Tibial artery (tissue), 4 donors: ENCODE data around the gene GARRE1.
"Not testable (repeated sequence)": the region's sequence is repeated elsewhere in the genome, so short reads cannot be mapped to it uniquely, and the experiment has no call there.

Experiments
- DNase-seq, 2 donors: peaks; one replicate each; pipeline ENCODE4 v3.0.0-alpha.2; 2019
- H3K27ac ChIP-seq, 2 donors: fragments of 200-600 bp; sonication (generic) in 1 of 2; 1 replicate in 1 of 2; 2 replicates in 1 of 2; pipeline ENCODE4 v1.5.1; 2018 to 2019; ENCODE audit warnings: mild to moderate bottlenecking in 1 of 2
- H3K27me3 ChIP-seq, 2 donors: fragments of 200-600 bp; sonication (generic) in 1 of 2; one replicate each; pipeline versions ENCODE4 v1.5.1 to v1.6.0; 2016 to 2019
- H3K36me3 ChIP-seq, 3 donors: fragments of 200-600 bp; sonication (generic) in 2 of 3; one replicate each; pipeline ENCODE4 v1.5.1; 2016 to 2019; ENCODE audit warnings: mild to moderate bottlenecking in 2 of 3
- H3K4me1 ChIP-seq, 4 donors: fragments of 200-600 bp; sonication (generic) in 2 of 4; 1 replicate in 3 of 4; 2 replicates in 1 of 4; pipeline ENCODE4 v1.5.1; 2016 to 2019
- H3K4me3 ChIP-seq, 2 donors: fragments of 200-600 bp; sonication (generic) in 1 of 2; 1 replicate in 1 of 2; 2 replicates in 1 of 2; pipeline ENCODE4 v1.5.1; 2018 to 2019; ENCODE audit warnings: mild to moderate bottlenecking in 2 of 2
- H3K9me3 ChIP-seq, 3 donors: fragments of 200-600 bp; sonication (generic) in 1 of 3; one replicate each; pipeline ENCODE4 v1.5.1; 2016 to 2019
- CTCF ChIP-seq, 2 experiments: fragments of 200-600 bp in 1 of 2; fragments of 450-650 bp in 1 of 2; IDR thresholded peaks; one replicate each; pipeline ENCODE4 v1.5.1; 2017 to 2019; ENCODE audit warnings: antibody characterized with exemption in 2 of 2, mild to moderate bottlenecking in 1 of 2, moderate library complexity in 1 of 2
- intact Hi-C: fragments of 100-400 bp; cut with DNase I; formaldehyde crosslinking; loops from one replicate; pipeline ENCODE4 v1.15.0; 2023; ENCODE audit warnings: low total_unique reads

The GARRE1 gene

GRCh38 chr19:34237939-34238338, 16.4 kb upstream of the GARRE1 start:
- TF ChIP-seq CTCF (IDR thresholded peaks at IDR 0.05) = no peak
- H3K36me3 ChIP-seq = no peaks in the 10 kb centered on the region
- no peaks in the 10 kb centered on the region for H3K9me3 ChIP-seq
- DNase-seq = no peak
- no peak overlapping the region for H3K27ac ChIP-seq
- intact Hi-C loops = no loop called here
- H3K4me3 ChIP-seq = no peak overlapping the region
- H3K27me3 ChIP-seq = no peaks in the 10 kb centered on the region
- H3K4me1 ChIP-seq = peaks cover 0 to 12% (median 4%) of the 10 kb centered on the region in 4 donors

- Histone ChIP-seq H3K9me3 (no peaks in the 10 kb centered on the region), H3K27ac (no peak overlapping the region), H3K27me3 (no peaks in the 10 kb centered on the region), H3K36me3 (no peaks in the 10 kb centered on the region), H3K4me3 (no peak overlapping the region), H3K4me1 (no peaks in the 10 kb centered on the region)
- no peak for TF ChIP-seq CTCF (IDR thresholded peaks at IDR 0.05)
- no peak for DNase-seq
- intact Hi-C loops = no loop called here
Observed at GRCh38 chr19:34241513-34242337, 12.6 kb upstream of the GARRE1 start.

GRCh38 chr19:34243138-34243875, 11.0 kb upstream of the GARRE1 start:
- intact Hi-C loops, H3K9me3 ChIP-seq, H3K36me3 ChIP-seq, H3K27ac ChIP-seq, H3K27me3 ChIP-seq, H3K4me1 ChIP-seq, DNase-seq, H3K4me3 ChIP-seq: not testable (repeated sequence)

GRCh38 chr19:34243876-34244578, 10.3 kb upstream of the GARRE1 start:
- Histone ChIP-seq H3K36me3 (no peaks in the 10 kb centered on the region), H3K9me3 (no peaks in the 10 kb centered on the region), H3K4me1 (no peaks in the 10 kb centered on the region), H3K27me3 (no peaks in the 10 kb centered on the region), H3K4me3 (no peak overlapping the region), H3K27ac (no peak overlapping the region)
- TF ChIP-seq CTCF (IDR thresholded peaks at IDR 0.05) = no peak
- intact Hi-C loops = no loop called here
- DNase-seq = no peak

DNA sequence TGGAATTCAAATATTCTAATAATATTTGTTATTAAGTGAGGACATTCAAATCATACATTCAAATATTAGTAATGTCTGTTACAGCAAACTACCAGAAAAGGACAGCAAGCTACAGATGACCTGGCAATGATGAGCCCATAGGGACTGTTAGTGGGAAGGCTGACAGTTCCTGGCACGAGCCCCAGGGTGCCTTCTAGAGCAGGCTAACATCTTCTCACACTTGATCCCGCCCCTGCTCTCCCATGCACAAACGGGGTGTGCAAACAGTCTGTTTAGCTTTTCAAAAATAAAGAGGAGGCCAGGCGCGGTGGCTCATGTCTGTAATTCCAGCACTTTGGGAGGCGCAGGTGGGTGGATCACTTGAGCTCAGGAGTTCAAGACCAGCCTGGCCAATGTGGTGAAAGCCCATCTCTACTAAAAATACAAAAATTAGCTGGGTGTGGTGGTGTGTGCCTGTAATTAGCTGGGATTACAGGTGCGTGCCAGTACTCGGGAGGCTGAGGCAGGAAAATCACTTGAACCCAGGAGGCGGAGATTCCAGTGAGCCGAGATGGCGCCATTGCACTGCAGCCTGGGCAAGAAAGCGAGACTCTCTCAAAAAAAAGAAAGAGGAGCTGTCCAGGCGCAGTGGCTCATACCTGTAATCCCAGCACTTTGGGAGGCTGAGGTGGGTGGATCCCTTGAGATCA, 9.6 kb upstream of the GARRE1 start:
- H3K36me3 ChIP-seq = no peaks in the 10 kb centered on the region
- no peaks in the 10 kb centered on the region for H3K9me3 ChIP-seq
- DNase-seq = no peak
- H3K27ac ChIP-seq = no peak overlapping the region
- no peak for TF ChIP-seq CTCF (IDR thresholded peaks at IDR 0.05)
- intact Hi-C loops = no loop called here
- no peak overlapping the region for H3K4me3 ChIP-seq
- no peaks in the 10 kb centered on the region for H3K4me1 ChIP-seq
- H3K27me3 ChIP-seq = no peaks in the 10 kb centered on the region
